ENCODE measurements around the gene PRTG.
"Not testable (repeated sequence)": the region's sequence is repeated elsewhere in the genome, so short reads cannot be mapped to it uniquely, and the experiment has no call there.

PRTG gene

DNA sequence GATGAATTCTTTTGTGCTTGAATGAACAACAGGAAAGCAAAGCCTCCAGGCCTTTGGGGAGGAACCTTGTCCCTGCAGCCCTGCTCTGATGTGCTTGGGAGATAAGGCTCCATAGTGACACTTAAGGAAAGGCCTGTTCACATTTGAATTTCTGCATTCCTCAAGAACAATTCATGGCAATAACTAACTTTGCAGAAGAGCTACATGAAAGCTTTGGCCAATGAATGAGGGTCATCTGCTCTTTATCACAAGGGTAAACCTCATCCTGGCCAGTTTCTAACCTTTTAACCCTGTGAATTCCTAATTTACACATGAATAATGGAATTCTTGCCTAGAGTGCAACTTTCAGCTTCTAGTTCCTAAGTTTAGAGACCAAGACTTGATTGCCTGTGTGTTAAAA is 5.6 kb downstream of the PRTG start:
- no peak for TF ChIP-seq CTCF (IDR thresholded peaks at IDR 0.05; ENCODE audit: insufficient read depth, low read depth, low read length, missing control alignments)
- no peak for DNase-seq (ENCODE audit: low read depth)
- H3K4me3 ChIP-seq (ENCODE audit: low read length), result no peak overlapping the region

DNA sequence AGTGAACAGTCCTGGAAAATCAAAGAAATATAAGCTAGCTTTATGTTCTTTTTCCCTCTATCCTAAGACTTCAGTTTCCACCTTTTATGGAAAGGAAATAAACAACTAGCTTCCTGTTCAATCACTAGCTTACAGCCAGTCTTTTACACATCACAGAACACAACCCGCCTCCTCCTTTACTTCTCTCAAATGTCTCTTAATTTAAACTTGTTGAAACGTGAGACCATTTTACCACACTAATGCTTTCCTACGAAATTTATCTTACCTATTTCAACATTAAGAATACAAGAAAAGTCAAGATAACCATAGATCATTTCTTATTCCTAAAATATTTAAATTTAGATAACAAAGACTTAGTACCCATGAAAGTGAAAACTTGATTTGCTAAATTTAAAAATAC is 6.2 kb downstream of the PRTG start:
- no peak for DNase-seq (ENCODE audit: low read depth)
- TF ChIP-seq CTCF (IDR thresholded peaks at IDR 0.05; ENCODE audit: insufficient read depth, low read depth, low read length, missing control alignments), result no peak
- H3K4me3 ChIP-seq (ENCODE audit: low read length), result no peak overlapping the region

DNA sequence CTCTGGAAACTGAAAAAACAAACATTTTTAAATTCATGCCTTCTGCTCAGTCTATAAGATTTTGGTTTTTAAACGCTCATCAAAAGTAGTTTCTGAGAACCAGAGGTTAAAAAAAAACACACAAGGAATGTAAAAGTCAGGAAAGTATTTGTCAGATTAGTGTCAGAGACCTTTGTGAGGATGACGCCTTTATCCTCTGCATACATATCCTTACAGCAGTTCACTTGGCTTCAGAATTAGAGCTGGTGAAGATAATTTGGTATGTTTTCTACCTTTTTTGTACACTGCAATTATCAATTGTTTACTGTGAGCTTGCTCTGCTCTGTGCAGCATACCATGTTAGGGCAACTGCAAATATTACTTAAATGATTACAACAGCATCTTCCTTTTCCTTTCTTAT is 8.3 kb downstream of the PRTG start:
- no peak for TF ChIP-seq CTCF (IDR thresholded peaks at IDR 0.05; ENCODE audit: insufficient read depth, low read depth, low read length, missing control alignments)
- H3K4me3 ChIP-seq (ENCODE audit: low read length), result no peak overlapping the region
- no peak for DNase-seq (ENCODE audit: low read depth)

DNA sequence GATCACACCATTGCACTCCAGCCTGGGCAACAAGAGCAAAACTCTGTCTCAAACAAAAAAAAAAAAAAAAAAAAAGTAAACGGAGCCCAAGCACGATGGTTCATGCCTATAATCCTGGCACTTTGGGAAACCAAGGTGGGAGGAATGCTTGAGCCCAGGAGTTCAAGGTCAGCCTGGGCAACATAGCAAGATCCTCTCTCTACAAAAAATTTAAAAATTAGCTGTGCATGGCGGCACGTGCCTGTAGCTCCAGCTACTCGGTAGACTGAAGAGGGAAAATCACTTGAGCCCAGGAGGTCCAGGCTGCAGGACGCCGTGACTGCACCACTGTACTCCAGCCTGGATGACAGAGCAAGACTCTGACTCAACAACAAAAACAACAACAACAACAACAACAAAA is 9.5 kb downstream of the PRTG start:
- H3K4me3 ChIP-seq (ENCODE audit: low read length); DNase-seq (ENCODE audit: low read depth): not testable (repeated sequence)

- no peak overlapping the region for H3K4me3 ChIP-seq (ENCODE audit: low read length)
- DNase-seq (ENCODE audit: low read depth), result no peak
- TF ChIP-seq CTCF (IDR thresholded peaks at IDR 0.05; ENCODE audit: insufficient read depth, low read depth, low read length, missing control alignments), result no peak
Measured at GRCh38 chr15:55721554-55722185, 21.3 kb downstream of the PRTG start.

DNA sequence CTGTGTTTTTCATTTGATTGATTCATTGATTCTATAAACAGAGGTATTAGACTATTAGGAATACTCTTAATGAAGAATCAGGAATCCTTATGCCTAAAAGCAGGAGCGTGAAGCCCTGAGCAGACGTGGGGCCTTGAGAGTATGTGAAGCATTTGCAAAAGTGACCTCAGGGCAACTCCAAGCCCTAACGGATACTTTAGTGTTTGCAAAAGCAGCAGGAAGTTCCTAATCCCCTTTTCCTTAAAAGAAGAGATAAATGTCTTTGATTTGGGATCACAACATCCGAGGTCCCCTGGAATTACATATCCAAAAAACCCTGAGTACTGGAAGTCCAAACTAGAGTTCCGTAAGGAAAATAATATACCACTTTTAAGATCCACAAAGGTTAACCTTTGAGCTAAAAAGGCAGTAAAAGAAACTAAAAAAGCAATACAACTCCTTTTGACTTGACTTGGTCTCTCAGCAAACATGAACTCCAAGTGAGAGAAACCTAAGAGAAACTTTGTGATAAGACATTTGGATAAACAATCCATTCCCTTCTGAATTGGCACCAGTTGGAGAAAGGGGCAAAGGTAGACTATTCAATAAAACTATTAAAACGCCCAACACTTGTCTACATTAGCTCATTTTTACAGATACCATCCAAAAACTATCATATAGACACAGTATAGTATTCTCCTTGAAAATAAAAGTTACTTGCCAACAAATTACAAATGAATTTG is 27.4 kb downstream of the PRTG start:
- H3K4me3 ChIP-seq (ENCODE audit: low read length), result no peak overlapping the region
- no peak for TF ChIP-seq CTCF (IDR thresholded peaks at IDR 0.05; ENCODE audit: insufficient read depth, low read depth, low read length, missing control alignments)
- DNase-seq (ENCODE audit: low read depth), result no peak

- no peak overlapping the region for H3K4me3 ChIP-seq (ENCODE audit: low read length)
- no peak for TF ChIP-seq CTCF (IDR thresholded peaks at IDR 0.05; ENCODE audit: insufficient read depth, low read depth, low read length, missing control alignments)
- DNase-seq (ENCODE audit: low read depth), result no peak
Measured at GRCh38 chr15:55714064-55714463, 28.9 kb downstream of the PRTG start.

Data from epithelial cell of esophagus (primary cell).